Measurements from ENCODE around the gene TMEM129. TPM values are rescaled to one million over a fixed set of nuclear protein-coding genes. Genes with fewer than 3 reads are reported as not detected.

The TMEM129 gene
- total and polyA plus RNA-seq, 11 donors: 28.6 to 73.3 (median 37.2) TPM

GRCh38 chr4:1747603-1747967 lies 26.5 kb upstream of the TMEM129 start:
- Histone ChIP-seq H3K4me3 (no peak overlapping the region), H3K4me1 (peaks cover 0 to 15% (median 5%) of the 10 kb centered on the region in 12 donors), H3K9me3 (no peaks in the 10 kb centered on the region), H3K27me3 (peaks cover 0 to 7% (median 0%) of the 10 kb centered on the region in 9 donors), H3K27ac (no peak overlapping the region), H3K36me3 (peaks cover 0 to 28% (median 4%) of the 10 kb centered on the region in 9 donors)
- ATAC-seq: no peak
- intact Hi-C loops (cut with DNase I): loop anchor here in 9 of 10 donors (2.0 to 5.0 kb wide), 6 partner anchors 60 to 155 kb away; no protein-coding TSS in a partner anchor
- no peak for DNase-seq
- WGBS, 4 donors: 87 to 89% (median 89%) methylated on average over 11 to 16 of the region's 16 CpGs
- TF ChIP-seq POLR2A (IDR thresholded peaks at IDR 0.05): no peak

GRCh38 chr4:1746919-1747602 lies 25.9 kb upstream of the TMEM129 start:
- WGBS, 4 donors: 82 to 87% (median 85%) methylated on average over 20 to 33 of the region's 33 CpGs
- H3K4me1 ChIP-seq: peaks cover 0 to 11% (median 2%) of the 10 kb centered on the region in 12 donors
- intact Hi-C loops (cut with DNase I): loop anchor here (1.0 to 5.0 kb wide), 7 partner anchors 60 to 155 kb away; no protein-coding TSS in a partner anchor
- H3K9me3 ChIP-seq: no peaks in the 10 kb centered on the region
- no peak overlapping the region for H3K4me3 ChIP-seq
- ATAC-seq: no peak
- H3K27ac ChIP-seq: no peak overlapping the region
- no peak for TF ChIP-seq POLR2A (IDR thresholded peaks at IDR 0.05)
- TF ChIP-seq CTCF (IDR thresholded peaks at IDR 0.05): no peak
- no peak for DNase-seq
- peaks cover 0 to 33% (median 7%) of the 10 kb centered on the region in 9 donors for H3K36me3 ChIP-seq
- peaks cover 0 to 7% (median 0%) of the 10 kb centered on the region in 9 donors for H3K27me3 ChIP-seq

- intact Hi-C loops (cut with DNase I): loop anchor here (1.0 to 5.0 kb wide), 7 partner anchors 61 to 156 kb away; no protein-coding TSS in a partner anchor
- Histone ChIP-seq H3K27ac (no peak overlapping the region), H3K27me3 (peaks cover 0 to 7% (median 0%) of the 10 kb centered on the region in 9 donors), H3K4me3 (no peak overlapping the region), H3K4me1 (peaks cover 0 to 11% (median 2%) of the 10 kb centered on the region in 12 donors), H3K36me3 (peaks cover 0 to 41% (median 9%) of the 10 kb centered on the region in 9 donors), H3K9me3 (no peaks in the 10 kb centered on the region)
- ATAC-seq (peak; percentile 35 to 79 (median 70)), DNase-seq (peak; percentile 55 to 87 (median 71))
- peak; percentile 68 to 88 (median 78) for TF ChIP-seq CTCF (IDR thresholded peaks at IDR 0.05)
- TF ChIP-seq POLR2A (IDR thresholded peaks at IDR 0.05): no peak
- 0 to 16% (median 15%) methylated on average over 2 to 17 of the region's 17 CpGs for WGBS, 4 donors
Measured at GRCh38 chr4:1746265-1746691, 25.2 kb upstream of the TMEM129 start.

DNA sequence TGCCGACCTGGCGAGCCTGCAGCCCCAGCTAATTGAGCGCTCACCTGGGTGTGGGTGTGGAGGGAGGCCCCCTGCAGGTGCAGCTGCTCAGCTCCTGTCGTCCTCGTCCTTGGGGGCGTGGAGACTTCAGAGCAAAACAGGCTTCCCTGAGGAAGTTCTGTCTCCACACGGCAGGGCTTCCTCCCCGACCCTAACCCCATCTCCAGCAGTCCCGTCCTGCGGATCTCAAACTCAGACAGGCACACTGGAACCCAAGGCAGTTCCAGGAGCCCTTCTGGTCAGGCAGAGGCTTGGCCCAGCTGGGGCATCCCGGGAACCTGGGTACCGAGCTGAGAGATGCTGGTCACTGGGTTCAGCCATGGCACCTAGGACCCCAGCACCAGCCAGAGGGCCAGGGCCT lies 24.6 kb upstream of the TMEM129 start:
- H3K4me1 ChIP-seq: peaks cover 0 to 11% (median 2%) of the 10 kb centered on the region in 12 donors
- peak in 1 of 4 donors; percentile 2 for ATAC-seq
- no peak for TF ChIP-seq POLR2A (IDR thresholded peaks at IDR 0.05)
- TF ChIP-seq CTCF (IDR thresholded peaks at IDR 0.05): no peak
- intact Hi-C loops (cut with DNase I): loop anchor here (1.0 to 5.0 kb wide), 7 partner anchors 62 to 157 kb away; no protein-coding TSS in a partner anchor
- no peaks in the 10 kb centered on the region for H3K9me3 ChIP-seq
- 83 to 88% (median 87%) methylated on average over 8 to 12 of the region's 12 CpGs for WGBS, 4 donors
- no peak overlapping the region for H3K27ac ChIP-seq
- H3K36me3 ChIP-seq: peaks cover 0 to 47% (median 14%) of the 10 kb centered on the region in 9 donors
- H3K4me3 ChIP-seq: no peak overlapping the region
- DNase-seq: no peak
- peaks cover 0 to 7% (median 0%) of the 10 kb centered on the region in 9 donors for H3K27me3 ChIP-seq
